ENCODE data around the gene ALAS1. TPM values are rescaled to one million over a fixed set of nuclear protein-coding genes. Genes with fewer than 3 reads are reported as not detected.
A peak's percentile ranks its signal among the peaks of the same experiment; 100 is the strongest.

ALAS1 gene
- total and polyA plus RNA-seq, 8 donors: 19.6 to 75.3 (median 39.1) TPM

- DNase-seq: no peak
- intact Hi-C loops (cut with DNase I; ENCODE audit: low total_unique reads): no loop called here
- H3K4me1 ChIP-seq: peaks cover 46 to 73% (median 67%) of the 10 kb centered on the region in 4 donors
- H3K36me3 ChIP-seq: no peaks in the 10 kb centered on the region
- H3K27ac ChIP-seq: no peak overlapping the region
- H3K4me3 ChIP-seq: no peak overlapping the region
- H3K27me3 ChIP-seq: no peaks in the 10 kb centered on the region
- WGBS, 5 donors: 75 to 91% (median 78%) methylated on average over 13 to 18 of the region's 18 CpGs
- no peaks in the 10 kb centered on the region for H3K9me3 ChIP-seq
- TF ChIP-seq POLR2A (IDR thresholded peaks at IDR 0.05): no peak
- TF ChIP-seq EP300 (IDR thresholded peaks at IDR 0.05): no peak
- TF ChIP-seq POLR2AphosphoS5 (IDR thresholded peaks at IDR 0.05): no peak
- no peak for TF ChIP-seq CTCF (IDR thresholded peaks at IDR 0.05)
Measured at GRCh38 chr3:52193065-52193464, 4.9 kb upstream of the ALAS1 start.

GRCh38 chr3:52194485-52195290, 3.3 kb upstream of the ALAS1 start:
- Histone ChIP-seq H3K27ac (peak overlapping the region in 3 of 5 donors; percentile 2 to 92 (median 92)), H3K9me3 (no peaks in the 10 kb centered on the region), H3K27me3 (no peaks in the 10 kb centered on the region), H3K4me3 (no peak overlapping the region), H3K36me3 (peaks cover 0 to 5% (median 5%) of the 10 kb centered on the region in 4 donors), H3K4me1 (peaks cover 51 to 74% (median 71%) of the 10 kb centered on the region in 4 donors)
- peak; percentile 79 to 87 for DNase-seq
- 58 to 68% (median 62%) methylated on average over 14 of the region's 14 CpGs for whole genome bisulfite sequencing, 5 donors
- intact Hi-C loops (cut with DNase I; ENCODE audit: low total_unique reads): no loop called here
- no peak for TF ChIP-seq EP300 (IDR thresholded peaks at IDR 0.05)
- peak in 1 of 3 donors; percentile 31 for TF ChIP-seq POLR2AphosphoS5 (IDR thresholded peaks at IDR 0.05)
- TF ChIP-seq POLR2A (IDR thresholded peaks at IDR 0.05): no peak

- Histone ChIP-seq H3K9me3 (no peaks in the 10 kb centered on the region), H3K4me1 (peaks cover 49 to 74% (median 70%) of the 10 kb centered on the region in 4 donors), H3K36me3 (peaks cover 0 to 11% (median 8%) of the 10 kb centered on the region in 4 donors), H3K4me3 (no peak overlapping the region), H3K27me3 (no peaks in the 10 kb centered on the region), H3K27ac (peak overlapping the region in 4 of 5 donors; percentile 87 to 95 (median 92))
- TF ChIP-seq POLR2AphosphoS5 (IDR thresholded peaks at IDR 0.05) (no peak), CTCF (IDR thresholded peaks at IDR 0.05) (no peak), POLR2A (IDR thresholded peaks at IDR 0.05) (no peak), EP300 (IDR thresholded peaks at IDR 0.05) (no peak)
- no peak for DNase-seq
- intact Hi-C loops (cut with DNase I; ENCODE audit: low total_unique reads): no loop called here
- 84 to 90% (median 87%) methylated on average over 3 of the region's 3 CpGs for WGBS, 5 donors
Measured at GRCh38 chr3:52195291-52195597, 2.7 kb upstream of the ALAS1 start.

- TF ChIP-seq CTCF (IDR thresholded peaks at IDR 0.05) (no peak), POLR2AphosphoS5 (IDR thresholded peaks at IDR 0.05) (peak in 1 of 3 donors; percentile 18)
- 52 to 65% (median 61%) methylated on average over 10 of the region's 10 CpGs for WGBS, 5 donors
- peak in 1 of 2 donors; percentile 61 for DNase-seq
- H3K4me1 ChIP-seq: peaks cover 45 to 74% (median 68%) of the 10 kb centered on the region in 4 donors
- no peaks in the 10 kb centered on the region for H3K27me3 ChIP-seq
- peaks cover 0 to 14% (median 10%) of the 10 kb centered on the region in 4 donors for H3K36me3 ChIP-seq
- H3K9me3 ChIP-seq: no peaks in the 10 kb centered on the region
- intact Hi-C loops (cut with DNase I; ENCODE audit: low total_unique reads): no loop called here
- H3K27ac ChIP-seq: peak overlapping the region; percentile 28 to 95 (median 92)
- H3K4me3 ChIP-seq: no peak overlapping the region
Measured at GRCh38 chr3:52195823-52196331, 2.1 kb upstream of the ALAS1 start.
